SK-N-SH (cell line): ENCODE results near the gene ADRM1. TPM values are rescaled to one million over a fixed set of nuclear protein-coding genes. Genes with fewer than 3 reads are reported as not detected.

ENCODE experiments used
- CTCF ChIA-PET: fragments of 300-600, 350-600 bp; formaldehyde crosslinking; extraction: SDS; loops from one replicate; lab custom pipeline; 2021; lab: Yijun Ruan, JAX
- POLR2A ChIA-PET: fragments of 350-600 bp; sonication (Branson Sonifier 250); formaldehyde crosslinking; extraction: SDS; loops from one replicate; lab custom pipeline; 2020; ENCODE audit warnings: antibody characterized with exemption, inconsistent platforms; lab: Yijun Ruan, JAX
- DNase-seq: peaks from one replicate; pipeline ENCODE4 v3.0.0; 2012
- H2AFZ ChIP-seq: fragments of 200-600 bp; sonication (generic); 2 replicates; pipeline ENCODE4 v1.8.1; 2016; ENCODE audit warnings: antibody characterized with exemption, mild to moderate bottlenecking, low read depth
- H3F3A ChIP-seq: fragments of 200-600 bp; sonication (generic); replicated peaks from 2 replicates; pipeline ENCODE3; 2016; ENCODE audit warnings: antibody characterized with exemption, mild to moderate bottlenecking; ENCODE audit not compliant: insufficient read depth
- H3K27ac ChIP-seq, 2 experiments: fragments of 200-500 bp in 1 of 2; fragments of 200-600 bp in 1 of 2; sonication (Bioruptor generic) in 1 of 2; sonication (generic), shearing (Covaris generic) in 1 of 2; 2 replicates each; pipeline versions ENCODE4 v1.5.1 to v1.6.1; 2014 to 2016; ENCODE audit warnings: low read depth in 2 of 2, inconsistent platforms in 1 of 2, low read length in 1 of 2, mild to moderate bottlenecking in 1 of 2, mixed read lengths in 1 of 2
- H3K27me3 ChIP-seq: fragments of 200-600 bp; sonication (generic), shearing (Covaris generic); 2 replicates; pipeline ENCODE4 v1.6.1; 2016; ENCODE audit warnings: mixed run types; ENCODE audit not compliant: insufficient read depth
- H3K36me3 ChIP-seq, 2 experiments: fragments of 200-500 bp in 1 of 2; fragments of 200-600 bp in 1 of 2; sonication (Bioruptor generic) in 1 of 2; sonication (generic) in 1 of 2; replicated peaks in 1 of 2; 2 replicates each; pipeline versions ENCODE3 to v1.5.1; 2014 to 2016; ENCODE audit warnings: low read length in 1 of 2, mild to moderate bottlenecking in 1 of 2; ENCODE audit not compliant: insufficient read depth in 2 of 2, control insufficient read depth in 1 of 2
- H3K4me1 ChIP-seq, 2 experiments: fragments of 200-500 bp in 1 of 2; fragments of 200-600 bp in 1 of 2; sonication (Bioruptor generic) in 1 of 2; sonication (generic), shearing (Covaris generic) in 1 of 2; 2 replicates each; pipeline versions ENCODE4 v1.5.1 to v1.6.1; 2014 to 2016; ENCODE audit warnings: low read depth in 1 of 2, low read length in 1 of 2, mixed run types in 1 of 2; ENCODE audit not compliant: insufficient read depth in 2 of 2, control insufficient read depth in 1 of 2
- H3K4me2 ChIP-seq: fragments of 200-600 bp; sonication (generic), shearing (Covaris generic); 2 replicates; pipeline ENCODE4 v1.6.1; 2017; ENCODE audit warnings: mixed run types
- H3K4me3 ChIP-seq, 2 experiments: fragments of 200-500 bp in 1 of 2; fragments of 200-600 bp in 1 of 2; sonication (Bioruptor generic) in 1 of 2; sonication (generic), shearing (Covaris generic) in 1 of 2; 2 replicates each; pipeline versions ENCODE4 v1.5.1 to v1.8.1; 2014 to 2016; ENCODE audit warnings: low read depth in 2 of 2, inconsistent platforms in 1 of 2, low read length in 1 of 2, mild to moderate bottlenecking in 1 of 2, mixed read lengths in 1 of 2, moderate library complexity in 1 of 2
- H3K79me2 ChIP-seq: fragments of 200-600 bp; sonication (generic); 2 replicates; pipeline ENCODE4 v1.8.1; 2017; ENCODE audit warnings: mild to moderate bottlenecking; ENCODE audit not compliant: insufficient read depth
- H3K9ac ChIP-seq: fragments of 200-600 bp; sonication (generic); 2 replicates; pipeline ENCODE4 v1.6.1; 2017; ENCODE audit warnings: mixed run types
- H3K9me2 ChIP-seq: fragments of 200-600 bp; sonication (generic); 2 replicates; pipeline ENCODE4 v1.6.1; 2017; ENCODE audit warnings: mixed run types
- H3K9me3 ChIP-seq: fragments of 200-600 bp; sonication (generic); 2 replicates; pipeline ENCODE4 v1.6.1; 2017; ENCODE audit warnings: mixed run types, mild to moderate bottlenecking, moderate library complexity
- H4K20me1 ChIP-seq: fragments of 200-600 bp; sonication (generic); 2 replicates; pipeline ENCODE4 v1.6.1; 2017; ENCODE audit warnings: mild to moderate bottlenecking, mixed run types; ENCODE audit not compliant: insufficient read depth
- CTCF ChIP-seq: fragments of 200-600 bp; sonication (generic); IDR thresholded peaks from 2 replicates; pipeline ENCODE4 v1.6.1; 2017; ENCODE audit warnings: antibody characterized with exemption, mild to moderate bottlenecking, moderate library complexity
- MXI1 ChIP-seq: IDR thresholded peaks from 2 replicates; pipeline ENCODE4 v1.6.1; 2012; ENCODE audit warnings: mild to moderate bottlenecking, low read depth, low read length, improper control_type of control experiment
- NFIC ChIP-seq: IDR thresholded peaks from 2 replicates; pipeline ENCODE4 v1.4.0; 2012; ENCODE audit warnings: borderline replicate concordance
- POLR2AphosphoS5 ChIP-seq: IDR thresholded peaks from 2 replicates; pipeline ENCODE4 v1.6.1; 2012; ENCODE audit warnings: low read depth, low read length
- RCOR1 ChIP-seq: fragments of 150-350 bp; IDR thresholded peaks from 2 replicates; pipeline ENCODE4 v1.6.1; 2017; ENCODE audit warnings: antibody characterized with exemption, low read length
- RFX5 ChIP-seq: IDR thresholded peaks from 2 replicates; pipeline ENCODE4 v1.6.1; 2012; ENCODE audit warnings: mild to moderate bottlenecking, improper control_type of control experiment, low read length
- WGBS: methylation state at CpG from one replicate; pipeline ENCODE4 v1.1.6; 2017; ENCODE audit warnings: low lambda C conversion rate; 5-methylcytosine and 5-hydroxymethylcytosine counted together
- polyA plus RNA-seq, 3 experiments: library from polyadenylated mRNA; depleted of rRNA; stranded (reverse); fragments of >200 nt; gene quantifications; 2 replicates each; pipeline ENCODE4 v1.2.3, GENCODE V29; 2012
- TF ChIP-seq, protein P1 (sequence below): fragments of 150-350 bp; IDR thresholded peaks from 2 replicates; pipeline ENCODE4 v1.6.1; 2016; ENCODE audit warnings: mild to moderate bottlenecking, low read depth, low read length
- TF ChIP-seq, protein P2 (sequence below): IDR thresholded peaks from 2 replicates; pipeline ENCODE4; 2012
- TF ChIP-seq, protein P3 (sequence below): IDR thresholded peaks from 2 replicates; pipeline ENCODE4 v1.4.0; 2012; ENCODE audit warnings: low read depth

The ADRM1 gene
- polyA plus RNA-seq, 1 of the 3 experiments (the other 2 are of a cell fraction) = 142 TPM

- POLR2A ChIA-PET = no interaction called here
- no peaks in the 10 kb centered on the region for H3K79me2 ChIP-seq
- 95% methylated on average over 18 of the region's 26 CpGs for WGBS
- H3K9me3 ChIP-seq = no peaks in the 10 kb centered on the region
- no peaks in the 10 kb centered on the region for H4K20me1 ChIP-seq
- DNase-seq = no peak
- no peaks in the 10 kb centered on the region for H3K9me2 ChIP-seq
- H3K27me3 ChIP-seq = no peaks in the 10 kb centered on the region
- CTCF ChIA-PET = interaction anchor here (0.8 to 1.0 kb wide), 2 partner anchors 27 to 54 kb away, joined by 3 read pairs; no protein-coding TSS in a partner anchor
- H3K4me3 ChIP-seq = no peak overlapping the region
- no peak overlapping the region for H3K27ac ChIP-seq
- H2AFZ ChIP-seq = no peak overlapping the region
- no peak overlapping the region for H3K9ac ChIP-seq
- H3K4me2 ChIP-seq = no peak overlapping the region
- no peaks in the 10 kb centered on the region for H3F3A ChIP-seq
- TF ChIP-seq, protein P1, sequence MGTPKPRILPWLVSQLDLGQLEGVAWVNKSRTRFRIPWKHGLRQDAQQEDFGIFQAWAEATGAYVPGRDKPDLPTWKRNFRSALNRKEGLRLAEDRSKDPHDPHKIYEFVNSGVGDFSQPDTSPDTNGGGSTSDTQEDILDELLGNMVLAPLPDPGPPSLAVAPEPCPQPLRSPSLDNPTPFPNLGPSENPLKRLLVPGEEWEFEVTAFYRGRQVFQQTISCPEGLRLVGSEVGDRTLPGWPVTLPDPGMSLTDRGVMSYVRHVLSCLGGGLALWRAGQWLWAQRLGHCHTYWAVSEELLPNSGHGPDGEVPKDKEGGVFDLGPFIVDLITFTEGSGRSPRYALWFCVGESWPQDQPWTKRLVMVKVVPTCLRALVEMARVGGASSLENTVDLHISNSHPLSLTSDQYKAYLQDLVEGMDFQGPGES = no peak
- TF ChIP-seq, protein P2, sequence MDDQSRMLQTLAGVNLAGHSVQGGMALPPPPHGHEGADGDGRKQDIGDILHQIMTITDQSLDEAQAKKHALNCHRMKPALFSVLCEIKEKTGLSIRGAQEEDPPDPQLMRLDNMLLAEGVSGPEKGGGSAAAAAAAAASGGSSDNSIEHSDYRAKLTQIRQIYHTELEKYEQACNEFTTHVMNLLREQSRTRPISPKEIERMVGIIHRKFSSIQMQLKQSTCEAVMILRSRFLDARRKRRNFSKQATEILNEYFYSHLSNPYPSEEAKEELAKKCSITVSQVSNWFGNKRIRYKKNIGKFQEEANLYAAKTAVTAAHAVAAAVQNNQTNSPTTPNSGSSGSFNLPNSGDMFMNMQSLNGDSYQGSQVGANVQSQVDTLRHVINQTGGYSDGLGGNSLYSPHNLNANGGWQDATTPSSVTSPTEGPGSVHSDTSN = no peak
- TF ChIP-seq RFX5 (no peak), NFIC (no peak), RCOR1 (no peak)
- TF ChIP-seq, protein P3, sequence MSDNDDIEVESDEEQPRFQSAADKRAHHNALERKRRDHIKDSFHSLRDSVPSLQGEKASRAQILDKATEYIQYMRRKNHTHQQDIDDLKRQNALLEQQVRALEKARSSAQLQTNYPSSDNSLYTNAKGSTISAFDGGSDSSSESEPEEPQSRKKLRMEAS = no peak
- peaks cover 0 to 77% of the 10 kb centered on the region in 2 experiments for H3K36me3 ChIP-seq
- no peaks in the 10 kb centered on the region for H3K4me1 ChIP-seq
Observed at GRCh38 chr20:62328684-62329388, 26.0 kb downstream of the ADRM1 start.

GRCh38 chr20:62329389-62330377 lies 26.9 kb downstream of the ADRM1 start:
- 97% methylated on average over 22 of the region's 37 CpGs for WGBS
- DNase-seq = no peak
- H3K27me3 ChIP-seq = no peaks in the 10 kb centered on the region
- H3K4me1 ChIP-seq = no peaks in the 10 kb centered on the region
- no peak overlapping the region for H3K27ac ChIP-seq
- no peaks in the 10 kb centered on the region for H3K9me3 ChIP-seq
- no peak overlapping the region for H3K9ac ChIP-seq
- H3K79me2 ChIP-seq = no peaks in the 10 kb centered on the region
- no peak overlapping the region for H3K4me2 ChIP-seq
- CTCF ChIA-PET = interaction anchor here (0.8 to 1.5 kb wide), 2 partner anchors 26 to 27 kb away, joined by 3 read pairs; partner anchors contain the start of gene ADRM1
- no peaks in the 10 kb centered on the region for H3F3A ChIP-seq
- H4K20me1 ChIP-seq = no peaks in the 10 kb centered on the region
- TF ChIP-seq CTCF (no peak), POLR2AphosphoS5 (no peak), MXI1 (no peak)
- TF ChIP-seq, protein P1 = no peak
- TF ChIP-seq, protein P3 = no peak
- TF ChIP-seq, all 33 proteins: peak for 0
- no peaks in the 10 kb centered on the region for H3K9me2 ChIP-seq
- no peak overlapping the region for H3K4me3 ChIP-seq
- no peak overlapping the region for H2AFZ ChIP-seq
- POLR2A ChIA-PET = no interaction called here
- H3K36me3 ChIP-seq = peaks cover 0 to 78% of the 10 kb centered on the region in 2 experiments
